HG03159 (cell line): ENCODE measurements around the gene ARMH2.
"Not testable (repeated sequence)": the region's sequence is repeated elsewhere in the genome, so short reads cannot be mapped to it uniquely, and the experiment has no call there.

Source experiments
- ATAC-seq: cut with Tn5 transposase; IDR thresholded peaks from one replicate; pipeline ENCODE4 v1.9.1; 2021; ENCODE audit warnings: mild to moderate bottlenecking, moderate library complexity; ENCODE audit not compliant: unreplicated experiment

ARMH2 gene

DNA sequence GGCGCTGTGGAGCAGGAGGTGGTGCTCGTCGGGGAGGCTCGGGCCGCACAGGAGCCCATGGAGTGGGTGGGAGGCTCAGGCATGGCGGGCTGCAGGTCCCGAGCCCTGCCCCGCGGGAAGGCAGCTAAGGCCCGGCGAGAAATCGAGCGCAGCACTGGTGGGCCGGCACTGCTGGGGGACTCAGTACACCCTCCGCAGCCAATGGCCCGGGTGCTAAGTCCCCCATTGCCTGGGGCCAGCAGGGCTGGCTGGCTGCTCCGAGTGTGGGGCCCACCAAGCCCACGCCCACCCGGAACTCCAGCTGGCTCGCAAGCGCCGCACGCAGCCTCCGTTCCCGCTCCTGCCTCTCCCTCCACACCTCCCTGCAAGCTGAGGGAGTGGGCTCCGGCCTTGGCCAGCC lies 32.7 kb downstream of the ARMH2 start:
- not testable (repeated sequence) for ATAC-seq

DNA sequence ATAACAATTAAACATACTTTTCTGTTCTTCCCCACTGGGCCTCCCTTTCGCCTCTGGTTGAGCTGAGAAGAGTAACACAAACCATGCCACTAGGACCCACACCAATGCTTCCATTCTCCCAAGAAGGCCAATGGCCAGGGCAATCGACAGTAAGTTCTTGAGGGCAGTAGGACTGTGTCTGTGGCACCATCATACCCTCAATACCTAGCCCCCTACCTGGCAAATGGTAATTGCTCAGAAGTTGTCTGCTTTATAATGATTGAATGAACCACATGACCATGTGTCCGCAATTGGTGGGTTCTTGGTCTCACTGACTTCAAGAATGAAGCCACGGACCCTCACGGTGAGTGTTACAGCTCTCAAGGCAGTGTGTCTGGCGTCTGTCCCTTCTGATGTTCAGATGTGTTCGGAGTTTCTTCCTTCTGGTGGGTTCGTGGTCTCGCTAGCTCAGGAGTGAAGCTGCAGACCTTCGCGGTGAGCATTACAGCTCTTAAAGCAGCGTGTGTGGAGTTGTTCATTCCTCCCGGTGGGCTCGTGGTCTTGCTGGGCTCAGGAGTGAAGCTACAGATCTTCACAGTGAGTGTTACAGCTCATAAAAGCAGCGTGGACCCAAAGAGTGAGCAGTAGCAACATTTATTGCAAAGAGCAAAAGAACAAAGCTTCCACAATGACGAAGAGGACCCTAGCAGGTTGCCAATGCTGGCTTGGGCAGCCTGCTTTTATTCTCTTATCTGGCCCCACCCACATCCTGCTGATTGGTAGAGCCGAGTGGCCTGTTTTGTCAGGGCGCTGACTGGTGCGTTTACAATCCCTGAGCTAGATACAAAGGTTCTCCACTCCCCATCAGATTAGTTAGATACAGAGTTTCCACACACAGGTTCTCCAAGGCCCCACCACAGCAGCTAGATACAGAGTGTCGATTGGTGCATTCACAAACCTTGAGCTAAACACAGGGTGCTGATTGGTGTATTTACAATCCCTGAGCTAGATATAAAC lies 33.6 kb downstream of the ARMH2 start:
- not testable (repeated sequence) for ATAC-seq

DNA sequence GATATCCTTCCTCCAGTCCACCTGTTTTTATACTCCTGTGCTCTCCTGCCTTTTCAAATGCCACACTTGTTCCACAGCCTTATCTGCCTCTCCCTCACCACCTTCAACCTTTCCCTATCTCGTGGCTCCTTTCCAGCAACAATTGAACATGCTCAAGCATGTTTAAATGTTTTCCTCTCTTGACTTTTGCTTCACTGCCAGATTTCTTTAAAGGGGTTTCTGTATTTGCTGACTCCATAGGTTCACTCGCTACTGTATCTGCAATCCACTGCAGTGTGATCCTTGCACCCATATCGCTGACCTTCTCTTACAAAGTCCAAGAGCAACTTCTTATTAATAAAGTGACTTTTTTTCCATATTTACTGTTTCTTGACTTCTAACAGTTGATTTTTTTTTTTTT lies 35.1 kb downstream of the ARMH2 start:
- ATAC-seq: no peak

DNA sequence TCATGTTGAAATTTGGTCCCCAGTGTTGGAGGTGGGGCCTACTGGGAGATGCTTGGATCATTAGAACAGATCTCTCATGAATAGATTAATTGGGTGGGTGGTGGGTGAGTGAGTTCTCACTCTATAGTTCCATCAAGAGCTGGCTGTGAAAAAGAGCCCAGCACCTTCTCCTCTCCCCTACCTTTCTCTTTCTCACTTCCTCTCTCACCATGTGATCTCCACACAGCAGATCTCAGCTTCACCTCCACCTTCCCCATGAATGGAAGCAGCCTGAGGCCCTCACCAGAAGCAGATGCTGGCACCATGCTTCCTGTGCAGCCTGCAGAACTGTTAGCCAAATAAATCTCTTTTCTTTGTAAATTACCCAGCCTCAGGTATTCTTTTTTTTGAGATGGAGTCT lies 36.9 kb downstream of the ARMH2 start:
- no peak for ATAC-seq

DNA sequence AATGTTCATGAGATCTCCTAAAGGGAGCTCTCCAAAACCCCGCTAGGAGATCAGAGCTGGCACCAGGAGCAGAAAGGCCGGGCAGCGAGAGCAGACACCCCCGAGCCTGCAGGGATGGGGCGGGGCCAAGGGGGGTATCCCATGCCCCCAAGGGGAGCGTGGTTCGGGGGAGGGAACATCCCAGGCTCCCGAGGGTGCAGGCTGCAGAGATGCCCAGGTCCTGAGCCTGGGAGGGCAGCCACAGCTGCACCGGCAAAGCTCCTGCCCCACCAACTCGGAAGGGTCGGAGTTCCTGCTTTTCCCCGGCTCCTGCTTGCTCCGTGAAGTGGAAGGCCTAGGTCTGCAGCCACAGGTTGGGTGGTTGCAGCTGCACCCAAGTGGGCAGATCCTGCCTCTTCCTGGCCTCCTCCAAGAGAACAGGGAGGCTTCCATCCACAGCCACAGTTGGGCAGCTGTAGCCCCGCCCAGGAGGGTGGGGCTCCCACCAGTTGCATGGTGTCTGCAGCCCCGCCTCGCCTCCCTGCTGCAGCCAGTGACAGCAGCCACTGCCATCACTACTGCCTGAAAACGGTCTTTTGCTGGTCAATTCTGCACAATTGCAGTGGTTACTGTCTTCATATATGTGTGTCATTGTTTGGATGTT lies 37.4 kb downstream of the ARMH2 start:
- no peak for ATAC-seq

DNA sequence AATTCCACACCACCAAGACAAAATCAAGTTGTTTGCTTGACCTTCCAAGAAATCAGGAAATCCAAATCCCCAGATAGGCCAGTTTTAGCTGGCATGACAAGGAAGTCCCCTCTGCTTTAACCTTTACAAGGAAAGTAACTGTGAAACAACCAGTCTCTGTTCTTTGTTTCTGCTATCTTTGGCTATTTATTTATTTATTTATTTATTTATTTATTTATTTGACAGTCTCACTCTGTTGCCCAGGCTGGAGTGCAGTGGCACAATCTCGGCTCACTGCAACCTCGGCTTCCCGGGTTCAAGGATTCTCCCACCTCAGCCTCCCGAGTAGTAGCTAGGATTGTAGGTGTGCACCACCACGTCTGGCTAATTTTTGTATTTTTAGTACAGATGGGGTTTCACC lies 38.5 kb downstream of the ARMH2 start:
- ATAC-seq: no peak

DNA sequence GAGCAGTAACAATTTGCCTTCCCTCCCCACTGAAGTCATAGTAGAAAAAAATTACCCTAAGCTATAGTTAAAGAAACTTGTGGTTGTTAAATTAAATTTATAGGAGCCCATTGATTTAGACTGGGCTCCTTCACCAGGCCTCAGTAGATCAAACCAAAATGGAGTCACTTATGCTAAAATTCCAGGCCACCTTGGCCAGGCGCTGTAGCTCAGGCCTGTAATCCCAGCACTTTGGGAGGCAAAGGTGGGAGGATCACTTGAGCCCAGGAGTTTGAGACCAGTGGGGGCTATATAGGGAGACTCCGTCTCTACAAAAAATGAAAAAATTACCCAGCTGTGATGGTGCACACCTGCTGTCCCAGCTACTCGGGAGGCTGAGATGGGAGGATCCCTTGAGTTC lies 39.0 kb downstream of the ARMH2 start:
- no peak for ATAC-seq

DNA sequence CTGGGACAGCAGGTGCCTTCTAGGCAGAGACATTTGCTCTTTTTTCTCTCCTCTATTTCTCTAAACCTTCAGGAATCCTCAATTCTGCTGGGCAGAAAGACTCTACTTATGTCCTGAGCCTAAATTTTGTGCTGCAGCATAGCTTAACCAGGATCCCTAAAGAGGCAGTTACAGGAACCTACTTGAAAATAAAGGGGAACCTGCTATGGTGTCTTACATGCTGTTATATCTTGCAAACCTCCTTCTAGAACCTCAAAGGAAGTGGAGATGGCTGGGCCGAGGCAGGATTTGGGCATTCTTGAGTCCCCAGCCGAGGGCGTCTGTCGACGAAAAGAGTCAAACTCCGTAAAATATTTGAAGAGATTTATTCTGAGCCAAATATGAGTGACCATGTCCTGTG lies 41.1 kb downstream of the ARMH2 start:
- ATAC-seq: no peak

DNA sequence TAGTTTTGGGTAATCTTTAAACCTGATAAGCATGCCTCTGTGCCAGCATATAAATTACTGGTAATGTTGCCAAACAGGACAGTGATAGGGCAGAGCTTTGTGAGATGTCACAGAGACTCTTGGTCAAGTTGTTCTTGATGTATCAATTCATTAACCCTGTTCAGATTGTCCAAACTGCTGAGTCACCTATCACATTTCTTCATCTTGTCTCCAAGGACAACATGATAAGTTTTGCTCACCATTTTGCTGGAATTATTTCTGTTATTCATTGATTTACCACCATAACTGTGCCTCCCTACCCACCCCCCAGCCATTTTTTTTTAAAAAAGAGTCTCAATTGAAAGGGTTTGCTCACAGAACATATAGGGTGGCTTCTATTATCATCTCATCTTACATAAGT lies 43.4 kb downstream of the ARMH2 start:
- ATAC-seq: no peak

DNA sequence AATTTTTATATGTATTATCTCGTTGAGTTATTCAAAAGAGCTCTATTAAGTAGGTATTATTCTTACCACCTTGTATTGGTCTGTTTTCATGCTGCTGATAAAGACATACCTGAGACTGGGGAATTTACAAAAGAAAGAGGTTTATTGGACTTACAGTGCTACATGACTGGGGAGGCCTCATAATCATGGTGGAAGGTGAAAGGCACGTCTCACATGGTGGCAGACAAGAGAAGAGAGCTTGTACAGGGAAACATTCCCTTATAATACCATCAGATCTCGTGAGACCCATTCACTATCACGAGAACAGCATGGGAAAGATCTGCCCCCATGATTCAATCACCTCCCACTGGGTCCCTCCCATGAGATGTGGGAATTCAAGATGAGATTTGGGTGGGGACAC lies 44.3 kb downstream of the ARMH2 start:
- ATAC-seq: not testable (repeated sequence)

DNA sequence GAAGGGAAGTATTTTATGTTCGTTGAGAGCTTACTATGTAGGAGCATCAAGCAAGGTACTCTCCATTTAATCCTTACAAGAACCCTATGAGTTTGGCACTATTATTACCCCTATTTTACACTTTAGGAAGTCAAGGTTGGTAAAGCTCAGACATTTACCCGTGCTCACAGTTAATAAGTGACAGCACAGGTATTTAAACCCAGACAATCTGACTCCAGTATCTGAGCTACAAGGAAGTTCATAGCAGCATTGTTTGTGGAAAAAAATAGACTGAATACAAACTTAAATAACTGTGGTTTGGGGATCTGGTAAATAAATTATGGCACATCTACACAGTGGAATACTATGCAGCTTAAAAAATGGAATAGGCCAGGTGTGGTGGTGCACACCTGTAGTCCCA lies 45.2 kb downstream of the ARMH2 start:
- ATAC-seq: no peak

DNA sequence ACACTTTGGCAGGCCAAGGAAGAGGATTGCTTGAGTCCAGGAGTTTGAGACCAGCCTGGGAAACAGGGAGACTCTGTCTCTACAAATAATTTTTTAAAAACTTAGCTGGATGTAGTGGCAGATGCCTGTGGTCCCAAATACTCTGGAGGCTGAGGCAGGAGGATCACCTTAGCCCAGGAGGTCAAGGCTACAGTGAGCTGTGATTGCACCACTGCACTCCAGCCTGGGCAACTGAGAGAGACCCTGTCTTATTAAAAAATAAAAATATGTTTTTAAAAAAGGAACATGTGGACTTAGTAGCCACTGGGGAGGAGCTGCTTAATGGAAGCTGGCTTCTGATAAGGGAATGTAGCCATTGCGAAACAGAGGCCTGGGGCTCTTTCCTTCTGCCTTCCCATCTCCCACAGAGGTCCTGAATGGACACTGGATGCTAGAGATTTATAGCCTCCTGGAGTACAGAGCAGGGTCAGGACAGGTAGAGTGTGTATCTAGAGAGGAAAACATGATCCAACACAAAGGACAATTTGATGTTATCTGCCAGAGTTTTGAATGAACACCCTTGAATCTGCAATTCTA lies 45.7 kb downstream of the ARMH2 start:
- ATAC-seq: no peak

DNA sequence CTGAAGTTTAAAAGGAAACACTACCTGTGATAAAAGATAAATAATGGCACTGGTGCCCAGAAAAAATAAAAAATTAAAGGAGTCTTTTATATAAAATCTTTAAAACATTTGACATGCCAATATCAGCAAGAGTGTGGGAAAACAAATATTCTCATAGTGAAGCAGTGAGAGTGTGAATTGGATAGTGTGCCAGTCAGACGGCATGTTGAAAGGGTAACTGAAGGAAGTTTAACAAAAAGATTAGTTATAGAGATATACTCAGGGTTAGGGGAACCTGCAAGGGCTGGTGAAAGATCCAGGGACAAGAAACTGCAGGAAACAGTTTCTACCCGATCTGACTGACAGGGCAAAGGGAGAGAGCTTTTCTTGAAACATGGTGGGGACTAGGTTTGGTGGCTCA lies 46.2 kb downstream of the ARMH2 start:
- ATAC-seq: no peak

DNA sequence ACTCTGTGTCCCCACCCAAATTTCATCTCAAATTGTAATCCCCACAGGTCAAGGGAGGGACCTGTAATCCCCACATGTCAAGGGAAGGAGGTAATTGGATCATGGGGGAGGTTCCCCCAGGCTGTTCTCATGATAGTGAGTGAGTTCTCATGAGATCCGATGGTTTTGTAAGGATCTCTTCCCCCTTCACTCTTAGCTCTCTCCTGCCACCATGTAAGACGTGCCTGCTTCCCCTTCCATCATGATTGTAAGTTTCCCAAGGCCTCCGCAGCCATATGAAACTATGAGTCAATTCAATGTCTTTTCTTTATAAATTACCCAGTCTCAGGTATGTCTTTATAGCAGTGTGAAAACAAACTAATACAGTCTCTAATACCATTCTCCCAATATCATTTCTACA lies 47.8 kb downstream of the ARMH2 start:
- not testable (repeated sequence) for ATAC-seq

DNA sequence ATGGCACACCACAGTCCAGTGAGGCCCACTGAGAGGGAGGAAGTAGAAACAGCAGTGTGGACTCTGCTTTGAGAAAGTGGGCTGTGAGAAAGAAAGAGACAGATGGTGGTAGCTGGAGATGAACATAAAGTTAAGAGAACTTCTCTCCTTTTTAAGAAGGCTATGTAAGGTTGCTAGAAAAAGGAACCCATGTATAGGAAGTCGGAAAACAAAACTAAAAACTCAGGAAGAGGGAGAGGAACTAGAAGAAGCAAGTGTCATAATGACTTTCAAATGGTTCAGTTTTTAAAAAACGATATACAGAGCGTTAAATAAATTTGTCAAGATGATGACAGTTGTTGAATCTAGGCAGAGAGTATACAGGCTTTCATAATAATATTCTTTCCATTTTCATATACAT lies 49.4 kb downstream of the ARMH2 start:
- no peak for ATAC-seq
